HL-60 (cell line): ENCODE data around the gene SLC22A31.
"Not testable (repeated sequence)": the region's sequence is repeated elsewhere in the genome, so short reads cannot be mapped to it uniquely, and the experiment has no call there.

ENCODE experiments used
- DNase-seq, 2 experiments: peaks; one replicate each; pipeline ENCODE4 v3.0.0-alpha.2; 2010 to 2020; ENCODE audit warnings: low read depth in 1 of 2, low spot score in 1 of 2
- H3K27ac ChIP-seq: fragments of 250-450 bp; sonication (Bioruptor Pico); replicated peaks from 2 replicates; pipeline ENCODE4 v1.5.1; 2020; ENCODE audit warnings: mild to moderate bottlenecking, moderate library complexity
- H3K27me3 ChIP-seq: fragments of 250-450 bp; sonication (Bioruptor Pico); 2 replicates; pipeline ENCODE4 v1.5.1; 2021; ENCODE audit warnings: mild to moderate bottlenecking, moderate library complexity; ENCODE audit not compliant: insufficient read depth, poor library complexity, severe bottlenecking
- H3K4me3 ChIP-seq: replicated peaks from 2 replicates; pipeline ENCODE4 v1.5.1; 2011; ENCODE audit warnings: mild to moderate bottlenecking, control low read depth, low read length; ENCODE audit not compliant: insufficient read depth
- GABPA ChIP-seq: IDR thresholded peaks from 2 replicates; pipeline ENCODE4 v1.6.1; 2012; ENCODE audit warnings: low read depth
- POLR2AphosphoS5 ChIP-seq: IDR thresholded peaks from 2 replicates; pipeline ENCODE4 v1.6.1; 2012; ENCODE audit warnings: low read depth
- SPI1 ChIP-seq: IDR thresholded peaks from 2 replicates; pipeline ENCODE4 v1.6.1; 2012; ENCODE audit warnings: low read depth, mild to moderate bottlenecking, borderline replicate concordance
- TF ChIP-seq, protein P1 (sequence below): IDR thresholded peaks from one replicate; pipeline ENCODE4 v1.5.1; 2011; ENCODE audit warnings: low read length, control low read depth, inconsistent platforms; ENCODE audit not compliant: insufficient read depth
- TF ChIP-seq, protein P2 (sequence below): IDR thresholded peaks from 2 replicates; pipeline ENCODE4 v1.6.1; 2012; ENCODE audit warnings: low read depth; ENCODE audit not compliant: insufficient replicate concordance

Gene SLC22A31

GRCh38 chr16:89246383-89246902 lies 46.1 kb upstream of the SLC22A31 start:
- no peak for DNase-seq
- H3K27me3 ChIP-seq, result no peaks in the 10 kb centered on the region
- H3K27ac ChIP-seq, result no peak overlapping the region; the same call in 1 of the 2 replicates
- peak overlapping the region; percentile 33; the same call in 1 of the 2 replicates for H3K4me3 ChIP-seq
- TF ChIP-seq SPI1 (no peak), POLR2AphosphoS5 (no peak), GABPA (no peak)
- TF ChIP-seq, protein P1, sequence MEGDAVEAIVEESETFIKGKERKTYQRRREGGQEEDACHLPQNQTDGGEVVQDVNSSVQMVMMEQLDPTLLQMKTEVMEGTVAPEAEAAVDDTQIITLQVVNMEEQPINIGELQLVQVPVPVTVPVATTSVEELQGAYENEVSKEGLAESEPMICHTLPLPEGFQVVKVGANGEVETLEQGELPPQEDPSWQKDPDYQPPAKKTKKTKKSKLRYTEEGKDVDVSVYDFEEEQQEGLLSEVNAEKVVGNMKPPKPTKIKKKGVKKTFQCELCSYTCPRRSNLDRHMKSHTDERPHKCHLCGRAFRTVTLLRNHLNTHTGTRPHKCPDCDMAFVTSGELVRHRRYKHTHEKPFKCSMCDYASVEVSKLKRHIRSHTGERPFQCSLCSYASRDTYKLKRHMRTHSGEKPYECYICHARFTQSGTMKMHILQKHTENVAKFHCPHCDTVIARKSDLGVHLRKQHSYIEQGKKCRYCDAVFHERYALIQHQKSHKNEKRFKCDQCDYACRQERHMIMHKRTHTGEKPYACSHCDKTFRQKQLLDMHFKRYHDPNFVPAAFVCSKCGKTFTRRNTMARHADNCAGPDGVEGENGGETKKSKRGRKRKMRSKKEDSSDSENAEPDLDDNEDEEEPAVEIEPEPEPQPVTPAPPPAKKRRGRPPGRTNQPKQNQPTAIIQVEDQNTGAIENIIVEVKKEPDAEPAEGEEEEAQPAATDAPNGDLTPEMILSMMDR, result no peak
- TF ChIP-seq, protein P2, sequence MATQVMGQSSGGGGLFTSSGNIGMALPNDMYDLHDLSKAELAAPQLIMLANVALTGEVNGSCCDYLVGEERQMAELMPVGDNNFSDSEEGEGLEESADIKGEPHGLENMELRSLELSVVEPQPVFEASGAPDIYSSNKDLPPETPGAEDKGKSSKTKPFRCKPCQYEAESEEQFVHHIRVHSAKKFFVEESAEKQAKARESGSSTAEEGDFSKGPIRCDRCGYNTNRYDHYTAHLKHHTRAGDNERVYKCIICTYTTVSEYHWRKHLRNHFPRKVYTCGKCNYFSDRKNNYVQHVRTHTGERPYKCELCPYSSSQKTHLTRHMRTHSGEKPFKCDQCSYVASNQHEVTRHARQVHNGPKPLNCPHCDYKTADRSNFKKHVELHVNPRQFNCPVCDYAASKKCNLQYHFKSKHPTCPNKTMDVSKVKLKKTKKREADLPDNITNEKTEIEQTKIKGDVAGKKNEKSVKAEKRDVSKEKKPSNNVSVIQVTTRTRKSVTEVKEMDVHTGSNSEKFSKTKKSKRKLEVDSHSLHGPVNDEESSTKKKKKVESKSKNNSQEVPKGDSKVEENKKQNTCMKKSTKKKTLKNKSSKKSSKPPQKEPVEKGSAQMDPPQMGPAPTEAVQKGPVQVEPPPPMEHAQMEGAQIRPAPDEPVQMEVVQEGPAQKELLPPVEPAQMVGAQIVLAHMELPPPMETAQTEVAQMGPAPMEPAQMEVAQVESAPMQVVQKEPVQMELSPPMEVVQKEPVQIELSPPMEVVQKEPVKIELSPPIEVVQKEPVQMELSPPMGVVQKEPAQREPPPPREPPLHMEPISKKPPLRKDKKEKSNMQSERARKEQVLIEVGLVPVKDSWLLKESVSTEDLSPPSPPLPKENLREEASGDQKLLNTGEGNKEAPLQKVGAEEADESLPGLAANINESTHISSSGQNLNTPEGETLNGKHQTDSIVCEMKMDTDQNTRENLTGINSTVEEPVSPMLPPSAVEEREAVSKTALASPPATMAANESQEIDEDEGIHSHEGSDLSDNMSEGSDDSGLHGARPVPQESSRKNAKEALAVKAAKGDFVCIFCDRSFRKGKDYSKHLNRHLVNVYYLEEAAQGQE, result no peak

- no peak for DNase-seq
- Histone ChIP-seq H3K27ac (no peak overlapping the region), H3K27me3 (no peaks in the 10 kb centered on the region), H3K4me3 (no peak overlapping the region)
- no peak for TF ChIP-seq SPI1
Observed at GRCh38 chr16:89244754-89245153, 44.4 kb upstream of the SLC22A31 start.

- not testable (repeated sequence) for H3K27me3 ChIP-seq, H3K27ac ChIP-seq, H3K4me3 ChIP-seq, DNase-seq
Observed at GRCh38 chr16:89244264-89244663, 43.9 kb upstream of the SLC22A31 start.

- TF ChIP-seq GABPA (no peak), SPI1 (no peak)
- TF ChIP-seq, protein P2, result no peak
- Histone ChIP-seq H3K27me3 (no peaks in the 10 kb centered on the region), H3K4me3 (no peak overlapping the region), H3K27ac (no peak overlapping the region)
- DNase-seq, result no peak
Observed at GRCh38 chr16:89243664-89244063, 43.3 kb upstream of the SLC22A31 start.

GRCh38 chr16:89242795-89243200 lies 42.5 kb upstream of the SLC22A31 start:
- TF ChIP-seq GABPA, result no peak
- TF ChIP-seq, protein P1, result no peak
- TF ChIP-seq SPI1, result no peak
- TF ChIP-seq, protein P2, result no peak
- TF ChIP-seq POLR2AphosphoS5, result no peak
- Histone ChIP-seq H3K27ac (no peak overlapping the region), H3K27me3 (no peaks in the 10 kb centered on the region), H3K4me3 (no peak overlapping the region)
- DNase-seq, result no peak
